ENCODE data around the gene NDUFB5. TPM values are rescaled to one million over a fixed set of nuclear protein-coding genes. Genes with fewer than 3 reads are reported as not detected.
"Not testable (repeated sequence)": the region's sequence is repeated elsewhere in the genome, so short reads cannot be mapped to it uniquely, and the experiment has no call there.

Gene NDUFB5
- total and polyA plus RNA-seq, 3 donors from 2014 or later = 70.4 to 138 (median 88.1) TPM

DNA sequence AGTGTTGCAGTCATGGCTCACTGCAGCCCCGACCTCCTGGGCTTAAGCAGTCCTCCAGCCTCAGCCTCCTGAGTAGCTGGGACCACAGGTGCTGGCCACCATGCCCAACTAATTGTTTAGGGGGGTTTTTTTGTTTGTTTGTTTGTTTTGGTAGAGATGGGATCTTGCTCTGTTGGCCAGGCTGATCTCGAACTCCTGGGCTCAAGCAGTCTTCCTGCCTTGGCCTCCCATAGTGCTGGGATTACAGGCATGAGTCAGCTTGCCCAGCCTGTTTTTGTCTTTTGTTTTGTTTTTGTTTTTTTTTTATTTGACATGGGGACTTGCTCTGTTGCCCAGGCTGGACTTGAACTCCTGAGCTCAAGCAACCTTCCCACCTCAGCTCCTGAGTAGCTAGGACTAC lies 17.4 kb downstream of the NDUFB5 start:
- intact Hi-C loops (cut with DNase I; ENCODE audit: low total_unique reads) = no loop called here
- Histone ChIP-seq H3K4me1 (no peaks in the 10 kb centered on the region), H3K36me3 (ENCODE audit: low read depth, missing control alignments) (no peaks in the 10 kb centered on the region), H3K4me3 (no peak overlapping the region), H3K27me3 (no peaks in the 10 kb centered on the region), H3K9me3 (no peaks in the 10 kb centered on the region), H3K27ac (no peak overlapping the region)
- no peak for TF ChIP-seq POLR2A (IDR thresholded peaks at IDR 0.05)
- TF ChIP-seq, protein P1, sequence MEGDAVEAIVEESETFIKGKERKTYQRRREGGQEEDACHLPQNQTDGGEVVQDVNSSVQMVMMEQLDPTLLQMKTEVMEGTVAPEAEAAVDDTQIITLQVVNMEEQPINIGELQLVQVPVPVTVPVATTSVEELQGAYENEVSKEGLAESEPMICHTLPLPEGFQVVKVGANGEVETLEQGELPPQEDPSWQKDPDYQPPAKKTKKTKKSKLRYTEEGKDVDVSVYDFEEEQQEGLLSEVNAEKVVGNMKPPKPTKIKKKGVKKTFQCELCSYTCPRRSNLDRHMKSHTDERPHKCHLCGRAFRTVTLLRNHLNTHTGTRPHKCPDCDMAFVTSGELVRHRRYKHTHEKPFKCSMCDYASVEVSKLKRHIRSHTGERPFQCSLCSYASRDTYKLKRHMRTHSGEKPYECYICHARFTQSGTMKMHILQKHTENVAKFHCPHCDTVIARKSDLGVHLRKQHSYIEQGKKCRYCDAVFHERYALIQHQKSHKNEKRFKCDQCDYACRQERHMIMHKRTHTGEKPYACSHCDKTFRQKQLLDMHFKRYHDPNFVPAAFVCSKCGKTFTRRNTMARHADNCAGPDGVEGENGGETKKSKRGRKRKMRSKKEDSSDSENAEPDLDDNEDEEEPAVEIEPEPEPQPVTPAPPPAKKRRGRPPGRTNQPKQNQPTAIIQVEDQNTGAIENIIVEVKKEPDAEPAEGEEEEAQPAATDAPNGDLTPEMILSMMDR (IDR thresholded peaks at IDR 0.05) = no peak
- DNase-seq = no peak
- WGBS, 2 donors = 90 to 91% methylated on average over 2 of the region's 2 CpGs

- Histone ChIP-seq H3K9me3 (no peaks in the 10 kb centered on the region), H3K36me3 (ENCODE audit: low read depth, missing control alignments) (no peaks in the 10 kb centered on the region), H3K4me3 (no peak overlapping the region), H3K4me1 (no peaks in the 10 kb centered on the region), H3K27me3 (no peaks in the 10 kb centered on the region), H3K27ac (no peak overlapping the region)
- no peak for DNase-seq
- TF ChIP-seq POLR2A (IDR thresholded peaks at IDR 0.05) = no peak
- TF ChIP-seq, protein P1 (IDR thresholded peaks at IDR 0.05) = no peak
- 71 to 87% methylated on average over 3 of the region's 3 CpGs for WGBS, 2 donors
- intact Hi-C loops (cut with DNase I; ENCODE audit: low total_unique reads) = no loop called here
Observed at GRCh38 chr3:179624451-179624850, 19.9 kb downstream of the NDUFB5 start.

DNA sequence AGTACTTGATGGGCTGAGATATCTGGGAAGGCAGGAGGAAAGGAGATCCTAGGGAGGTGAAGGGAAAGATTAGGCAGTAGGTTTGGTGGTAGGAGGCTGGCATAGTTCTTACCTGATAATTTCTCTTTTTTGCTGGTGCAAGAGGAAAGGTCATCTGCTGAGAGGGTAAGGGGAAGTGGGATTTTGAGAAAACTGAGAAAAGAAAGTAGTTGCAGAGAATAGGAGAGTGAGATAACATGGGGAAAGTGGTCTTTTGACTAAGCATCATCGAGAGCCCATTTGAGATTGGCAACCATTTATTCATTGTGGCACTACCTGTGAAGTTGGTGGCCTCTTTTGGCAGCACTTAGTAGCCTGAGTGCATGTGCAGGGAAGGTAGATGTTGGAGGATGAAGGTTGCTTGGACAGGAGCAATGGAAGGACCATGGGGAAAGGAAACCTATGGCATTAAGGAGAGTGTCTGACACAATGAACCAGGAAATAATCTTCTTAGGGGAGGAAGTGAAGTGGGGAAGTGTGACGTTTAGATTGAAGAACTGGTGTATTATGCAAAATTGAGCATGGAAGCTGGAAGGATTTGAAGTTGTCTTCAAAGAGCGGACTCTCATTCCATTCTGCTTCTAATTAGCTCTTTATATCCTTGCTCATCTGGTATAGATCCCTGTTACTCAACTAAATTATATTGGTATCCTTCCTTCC lies 26.3 kb downstream of the NDUFB5 start:
- DNase-seq = no peak
- Histone ChIP-seq H3K9me3 (no peaks in the 10 kb centered on the region), H3K4me1 (no peaks in the 10 kb centered on the region), H3K27me3 (no peaks in the 10 kb centered on the region), H3K36me3 (ENCODE audit: low read depth, missing control alignments) (no peaks in the 10 kb centered on the region), H3K4me3 (no peak overlapping the region), H3K27ac (no peak overlapping the region)
- intact Hi-C loops (cut with DNase I; ENCODE audit: low total_unique reads) = no loop called here
- TF ChIP-seq, protein P1 (IDR thresholded peaks at IDR 0.05) = no peak
- no peak for TF ChIP-seq POLR2A (IDR thresholded peaks at IDR 0.05)
- 87% methylated on average over 3 of the region's 3 CpGs for WGBS, 2 donors

DNA sequence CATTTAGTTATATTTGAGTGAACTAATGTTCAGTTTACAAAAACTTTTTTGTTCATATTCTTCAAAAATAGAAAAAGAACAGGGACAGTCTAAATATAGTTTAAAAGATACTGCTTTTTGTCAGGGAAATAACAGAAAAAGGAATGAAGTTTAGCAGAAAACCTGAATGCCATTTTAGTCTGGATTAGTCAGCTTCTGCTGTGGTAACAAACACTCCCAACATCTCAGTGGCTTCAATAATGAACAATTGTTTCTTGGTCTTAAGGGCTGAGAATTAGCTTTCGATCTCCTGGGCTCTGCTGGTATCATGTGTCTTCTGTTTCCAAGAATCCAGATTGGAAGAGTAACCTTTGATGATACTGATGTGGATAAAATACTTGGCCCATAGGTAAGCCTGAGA lies 35.9 kb downstream of the NDUFB5 start:
- no peak overlapping the region for H3K4me3 ChIP-seq
- no peak overlapping the region for H3K27ac ChIP-seq
- WGBS, 2 donors = 82 to 90% methylated on average over 1 of the region's 1 CpG
- no peaks in the 10 kb centered on the region for H3K9me3 ChIP-seq
- TF ChIP-seq POLR2A (IDR thresholded peaks at IDR 0.05) = no peak
- TF ChIP-seq, protein P1 (IDR thresholded peaks at IDR 0.05) = no peak
- no peaks in the 10 kb centered on the region for H3K27me3 ChIP-seq
- no peak for DNase-seq
- H3K36me3 ChIP-seq (ENCODE audit: low read depth, missing control alignments) = no peaks in the 10 kb centered on the region
- H3K4me1 ChIP-seq = no peaks in the 10 kb centered on the region
- intact Hi-C loops (cut with DNase I; ENCODE audit: low total_unique reads) = no loop called here

GRCh38 chr3:179642871-179643270 lies 38.3 kb downstream of the NDUFB5 start:
- H3K4me1 ChIP-seq = no peaks in the 10 kb centered on the region
- intact Hi-C loops (cut with DNase I; ENCODE audit: low total_unique reads) = no loop called here
- H3K4me3 ChIP-seq = no peak overlapping the region
- WGBS, 2 donors = 87 to 94% methylated on average over 3 of the region's 3 CpGs
- no peaks in the 10 kb centered on the region for H3K27me3 ChIP-seq
- H3K27ac ChIP-seq = no peak overlapping the region
- TF ChIP-seq, protein P1 (IDR thresholded peaks at IDR 0.05) = no peak
- no peak for TF ChIP-seq POLR2A (IDR thresholded peaks at IDR 0.05)
- H3K36me3 ChIP-seq (ENCODE audit: low read depth, missing control alignments) = no peaks in the 10 kb centered on the region
- H3K9me3 ChIP-seq = no peaks in the 10 kb centered on the region
- no peak for DNase-seq

DNA sequence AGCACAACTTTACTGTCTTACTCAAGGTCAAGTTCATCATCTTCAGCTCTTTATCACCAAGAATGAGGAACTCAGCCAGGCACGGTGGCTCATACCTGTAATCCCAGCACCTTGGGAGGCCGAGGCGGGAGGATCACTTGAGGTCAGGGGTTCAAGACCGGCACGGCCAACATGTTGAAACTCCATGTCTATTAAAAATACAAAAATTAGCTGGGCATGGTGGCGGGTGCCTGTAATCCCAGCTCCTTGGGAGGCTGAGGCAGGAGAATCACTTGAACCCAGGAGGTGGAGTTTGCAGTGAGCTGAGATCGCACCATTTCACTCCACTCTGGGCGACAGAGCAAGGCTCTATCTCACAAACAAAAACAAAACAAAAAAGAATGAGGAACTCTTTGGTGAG lies 39.2 kb downstream of the NDUFB5 start:
- H3K27me3 ChIP-seq; H3K36me3 ChIP-seq (ENCODE audit: low read depth, missing control alignments); DNase-seq; H3K4me3 ChIP-seq; H3K27ac ChIP-seq; intact Hi-C loops (cut with DNase I; ENCODE audit: low total_unique reads); H3K9me3 ChIP-seq; H3K4me1 ChIP-seq: not testable (repeated sequence)
- WGBS, 2 donors = 80 to 94% methylated on average over 8 of the region's 8 CpGs
